HG03108 (cell line): ENCODE measurements around the gene BBS7.

Experiments
- ATAC-seq: cut with Tn5 transposase; IDR thresholded peaks from one replicate; pipeline ENCODE4 v1.9.1; 2021; ENCODE audit warnings: moderate library complexity; ENCODE audit not compliant: unreplicated experiment

BBS7 gene

GRCh38 chr4:121794505-121795188, 75.6 kb downstream of the BBS7 start:
- ATAC-seq: no peak

- ATAC-seq: no peak
Measured at GRCh38 chr4:121792966-121793365, 77.3 kb downstream of the BBS7 start.

- ATAC-seq: no peak
Measured at GRCh38 chr4:121791481-121791880, 78.8 kb downstream of the BBS7 start.

GRCh38 chr4:121790976-121791375, 79.3 kb downstream of the BBS7 start:
- ATAC-seq: no peak

- ATAC-seq: no peak
Measured at GRCh38 chr4:121789960-121790829, 80.1 kb downstream of the BBS7 start.

GRCh38 chr4:121789455-121789854, 80.8 kb downstream of the BBS7 start:
- no peak for ATAC-seq

- peak; percentile 82 for ATAC-seq
Measured at GRCh38 chr4:121788896-121789295, 81.4 kb downstream of the BBS7 start.

GRCh38 chr4:121786221-121786620, 84.1 kb downstream of the BBS7 start:
- no peak for ATAC-seq

GRCh38 chr4:121785479-121785878, 84.8 kb downstream of the BBS7 start:
- ATAC-seq: no peak

GRCh38 chr4:121784975-121785374, 85.3 kb downstream of the BBS7 start:
- ATAC-seq: no peak

GRCh38 chr4:121784401-121784800, 85.9 kb downstream of the BBS7 start:
- no peak for ATAC-seq

GRCh38 chr4:121783210-121783609, 87.1 kb downstream of the BBS7 start:
- ATAC-seq: no peak

- no peak for ATAC-seq
Measured at GRCh38 chr4:121778991-121779628, 91.2 kb downstream of the BBS7 start.

- no peak for ATAC-seq
Measured at GRCh38 chr4:121777625-121778024, 92.6 kb downstream of the BBS7 start.

- ATAC-seq: no peak
Measured at GRCh38 chr4:121776610-121777401, 93.5 kb downstream of the BBS7 start.
